ENCODE results near the gene NKX2-1.
"Not testable (repeated sequence)": the region's sequence is repeated elsewhere in the genome, so short reads cannot be mapped to it uniquely, and the experiment has no call there.

DNA sequence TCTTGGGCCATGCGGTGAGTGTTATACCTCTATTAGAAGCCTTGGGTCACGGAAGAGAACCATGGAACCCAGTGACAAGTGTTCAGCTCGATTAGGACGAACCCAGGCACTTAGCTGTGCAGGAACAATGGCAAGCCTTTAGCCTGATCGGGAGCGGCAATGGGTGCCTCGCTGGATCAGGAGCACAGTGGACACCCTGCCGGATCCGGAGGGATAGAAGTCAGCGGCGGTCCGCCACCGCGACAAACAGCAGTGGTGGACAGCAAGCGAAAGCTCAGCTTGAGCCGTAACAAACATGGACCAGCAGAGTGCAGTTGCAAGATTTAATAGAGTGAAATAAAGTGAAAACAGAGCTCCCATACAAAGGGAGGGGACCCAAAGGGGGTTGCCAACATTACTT lies 24.2 kb upstream of the NKX2-1 start:
- TF ChIP-seq, protein P1, sequence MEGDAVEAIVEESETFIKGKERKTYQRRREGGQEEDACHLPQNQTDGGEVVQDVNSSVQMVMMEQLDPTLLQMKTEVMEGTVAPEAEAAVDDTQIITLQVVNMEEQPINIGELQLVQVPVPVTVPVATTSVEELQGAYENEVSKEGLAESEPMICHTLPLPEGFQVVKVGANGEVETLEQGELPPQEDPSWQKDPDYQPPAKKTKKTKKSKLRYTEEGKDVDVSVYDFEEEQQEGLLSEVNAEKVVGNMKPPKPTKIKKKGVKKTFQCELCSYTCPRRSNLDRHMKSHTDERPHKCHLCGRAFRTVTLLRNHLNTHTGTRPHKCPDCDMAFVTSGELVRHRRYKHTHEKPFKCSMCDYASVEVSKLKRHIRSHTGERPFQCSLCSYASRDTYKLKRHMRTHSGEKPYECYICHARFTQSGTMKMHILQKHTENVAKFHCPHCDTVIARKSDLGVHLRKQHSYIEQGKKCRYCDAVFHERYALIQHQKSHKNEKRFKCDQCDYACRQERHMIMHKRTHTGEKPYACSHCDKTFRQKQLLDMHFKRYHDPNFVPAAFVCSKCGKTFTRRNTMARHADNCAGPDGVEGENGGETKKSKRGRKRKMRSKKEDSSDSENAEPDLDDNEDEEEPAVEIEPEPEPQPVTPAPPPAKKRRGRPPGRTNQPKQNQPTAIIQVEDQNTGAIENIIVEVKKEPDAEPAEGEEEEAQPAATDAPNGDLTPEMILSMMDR (tag by site-specific recombination; IDR thresholded peaks at IDR 0.05): not testable (repeated sequence)
- not testable (repeated sequence) for TF ChIP-seq ZNF501 (tag by site-specific recombination; IDR thresholded peaks at IDR 0.05); ZNF629 (tag by site-specific recombination; IDR thresholded peaks at IDR 0.05); ZNF391 (tag by site-specific recombination; IDR thresholded peaks at IDR 0.05; ENCODE audit: borderline replicate concordance, low read depth); ZNF623 (tag by site-specific recombination; IDR thresholded peaks at IDR 0.05); ZNF530 (tag by site-specific recombination; IDR thresholded peaks at IDR 0.05; ENCODE audit: low read depth)
- TF ChIP-seq, protein P2, sequence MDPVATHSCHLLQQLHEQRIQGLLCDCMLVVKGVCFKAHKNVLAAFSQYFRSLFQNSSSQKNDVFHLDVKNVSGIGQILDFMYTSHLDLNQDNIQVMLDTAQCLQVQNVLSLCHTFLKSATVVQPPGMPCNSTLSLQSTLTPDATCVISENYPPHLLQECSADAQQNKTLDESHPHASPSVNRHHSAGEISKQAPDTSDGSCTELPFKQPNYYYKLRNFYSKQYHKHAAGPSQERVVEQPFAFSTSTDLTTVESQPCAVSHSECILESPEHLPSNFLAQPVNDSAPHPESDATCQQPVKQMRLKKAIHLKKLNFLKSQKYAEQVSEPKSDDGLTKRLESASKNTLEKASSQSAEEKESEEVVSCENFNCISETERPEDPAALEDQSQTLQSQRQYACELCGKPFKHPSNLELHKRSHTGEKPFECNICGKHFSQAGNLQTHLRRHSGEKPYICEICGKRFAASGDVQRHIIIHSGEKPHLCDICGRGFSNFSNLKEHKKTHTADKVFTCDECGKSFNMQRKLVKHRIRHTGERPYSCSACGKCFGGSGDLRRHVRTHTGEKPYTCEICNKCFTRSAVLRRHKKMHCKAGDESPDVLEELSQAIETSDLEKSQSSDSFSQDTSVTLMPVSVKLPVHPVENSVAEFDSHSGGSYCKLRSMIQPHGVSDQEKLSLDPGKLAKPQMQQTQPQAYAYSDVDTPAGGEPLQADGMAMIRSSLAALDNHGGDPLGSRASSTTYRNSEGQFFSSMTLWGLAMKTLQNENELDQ (tag by site-specific recombination; IDR thresholded peaks at IDR 0.05; ENCODE audit: low read depth): not testable (repeated sequence)
- TF ChIP-seq, protein P3, sequence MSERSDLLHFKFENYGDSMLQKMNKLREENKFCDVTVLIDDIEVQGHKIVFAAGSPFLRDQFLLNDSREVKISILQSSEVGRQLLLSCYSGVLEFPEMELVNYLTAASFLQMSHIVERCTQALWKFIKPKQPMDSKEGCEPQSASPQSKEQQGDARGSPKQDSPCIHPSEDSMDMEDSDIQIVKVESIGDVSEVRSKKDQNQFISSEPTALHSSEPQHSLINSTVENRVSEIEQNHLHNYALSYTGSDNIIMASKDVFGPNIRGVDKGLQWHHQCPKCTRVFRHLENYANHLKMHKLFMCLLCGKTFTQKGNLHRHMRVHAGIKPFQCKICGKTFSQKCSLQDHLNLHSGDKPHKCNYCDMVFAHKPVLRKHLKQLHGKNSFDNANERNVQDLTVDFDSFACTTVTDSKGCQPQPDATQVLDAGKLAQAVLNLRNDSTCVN (tag by site-specific recombination; optimal IDR thresholded peaks at IDR 0.05): not testable (repeated sequence)
- TF ChIP-seq, protein P4, sequence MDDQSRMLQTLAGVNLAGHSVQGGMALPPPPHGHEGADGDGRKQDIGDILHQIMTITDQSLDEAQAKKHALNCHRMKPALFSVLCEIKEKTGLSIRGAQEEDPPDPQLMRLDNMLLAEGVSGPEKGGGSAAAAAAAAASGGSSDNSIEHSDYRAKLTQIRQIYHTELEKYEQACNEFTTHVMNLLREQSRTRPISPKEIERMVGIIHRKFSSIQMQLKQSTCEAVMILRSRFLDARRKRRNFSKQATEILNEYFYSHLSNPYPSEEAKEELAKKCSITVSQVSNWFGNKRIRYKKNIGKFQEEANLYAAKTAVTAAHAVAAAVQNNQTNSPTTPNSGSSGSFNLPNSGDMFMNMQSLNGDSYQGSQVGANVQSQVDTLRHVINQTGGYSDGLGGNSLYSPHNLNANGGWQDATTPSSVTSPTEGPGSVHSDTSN (CRISPR knock-in tag; IDR thresholded peaks at IDR 0.05): not testable (repeated sequence)
- TF ChIP-seq, protein P5, sequence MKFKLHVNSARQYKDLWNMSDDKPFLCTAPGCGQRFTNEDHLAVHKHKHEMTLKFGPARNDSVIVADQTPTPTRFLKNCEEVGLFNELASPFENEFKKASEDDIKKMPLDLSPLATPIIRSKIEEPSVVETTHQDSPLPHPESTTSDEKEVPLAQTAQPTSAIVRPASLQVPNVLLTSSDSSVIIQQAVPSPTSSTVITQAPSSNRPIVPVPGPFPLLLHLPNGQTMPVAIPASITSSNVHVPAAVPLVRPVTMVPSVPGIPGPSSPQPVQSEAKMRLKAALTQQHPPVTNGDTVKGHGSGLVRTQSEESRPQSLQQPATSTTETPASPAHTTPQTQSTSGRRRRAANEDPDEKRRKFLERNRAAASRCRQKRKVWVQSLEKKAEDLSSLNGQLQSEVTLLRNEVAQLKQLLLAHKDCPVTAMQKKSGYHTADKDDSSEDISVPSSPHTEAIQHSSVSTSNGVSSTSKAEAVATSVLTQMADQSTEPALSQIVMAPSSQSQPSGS (tag by site-specific recombination; IDR thresholded peaks at IDR 0.05; ENCODE audit: low read depth): not testable (repeated sequence)
- TF ChIP-seq, protein P6, sequence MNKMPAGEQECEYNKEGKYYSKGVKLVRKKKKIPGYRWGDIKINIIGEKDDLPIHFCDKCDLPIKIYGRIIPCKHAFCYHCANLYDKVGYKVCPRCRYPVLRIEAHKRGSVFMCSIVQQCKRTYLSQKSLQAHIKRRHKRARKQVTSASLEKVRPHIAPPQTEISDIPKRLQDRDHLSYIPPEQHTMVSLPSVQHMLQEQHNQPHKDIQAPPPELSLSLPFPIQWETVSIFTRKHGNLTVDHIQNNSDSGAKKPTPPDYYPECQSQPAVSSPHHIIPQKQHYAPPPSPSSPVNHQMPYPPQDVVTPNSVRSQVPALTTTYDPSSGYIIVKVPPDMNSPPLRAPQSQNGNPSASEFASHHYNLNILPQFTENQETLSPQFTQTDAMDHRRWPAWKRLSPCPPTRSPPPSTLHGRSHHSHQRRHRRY (tag by site-specific recombination; IDR thresholded peaks at IDR 0.05): not testable (repeated sequence)
